CD4-positive, alpha-beta T cell treated with Interferon alpha-2 for 1 hour (primary cell): ENCODE data around the gene PPFIA3.

Experiments used
- DNase-seq, 2 donors: peaks; one replicate each; pipeline ENCODE4 v3.0.0-alpha.2; 2020 to 2022

Gene PPFIA3

GRCh38 chr19:49182848-49183375 lies 63.6 kb downstream of the PPFIA3 start:
- DNase-seq, result no peak

- no peak for DNase-seq
Measured at GRCh38 chr19:49186108-49186507, 66.8 kb downstream of the PPFIA3 start.

- DNase-seq, result no peak
Measured at GRCh38 chr19:49188626-49189200, 69.4 kb downstream of the PPFIA3 start.

DNA sequence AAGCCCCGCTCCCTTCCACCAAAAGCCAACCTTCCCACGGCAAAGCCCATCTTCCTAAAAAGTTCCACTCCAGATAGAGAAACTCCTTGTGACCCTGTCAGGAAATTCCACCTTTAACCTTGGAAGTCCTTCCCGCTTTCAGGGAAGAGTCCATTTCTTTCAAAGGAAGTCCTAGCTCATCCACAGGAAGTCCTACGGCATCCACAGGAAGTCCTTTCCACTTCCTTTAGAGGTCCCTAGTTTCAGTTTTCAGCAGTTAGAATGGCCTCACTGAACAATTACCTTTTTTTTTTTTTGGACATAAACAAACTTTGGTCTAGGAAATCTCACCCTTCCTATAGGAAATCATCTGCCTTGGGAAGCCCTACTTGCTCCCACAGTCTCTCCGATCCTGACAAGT lies 69.9 kb downstream of the PPFIA3 start:
- no peak for DNase-seq

- DNase-seq, result no peak
Measured at GRCh38 chr19:49190781-49191180, 71.4 kb downstream of the PPFIA3 start.

GRCh38 chr19:49193822-49194394 lies 74.6 kb downstream of the PPFIA3 start:
- no peak for DNase-seq

- no peak for DNase-seq
Measured at GRCh38 chr19:49194408-49194807, 75.1 kb downstream of the PPFIA3 start.

- no peak for DNase-seq
Measured at GRCh38 chr19:49196527-49197240, 77.3 kb downstream of the PPFIA3 start.

- no peak for DNase-seq
Measured at GRCh38 chr19:49200238-49200862, 81.0 kb downstream of the PPFIA3 start.
